ENCODE results near the gene DCAF11. TPM values are rescaled to one million over a fixed set of nuclear protein-coding genes. Genes with fewer than 3 reads are reported as not detected.

DCAF11 gene
- total and polyA plus RNA-seq, 3 donors from 2014 or later, result 67.6 to 77.4 (median 68.0) TPM

- Histone ChIP-seq H3K27ac (no peak overlapping the region), H3K36me3 (ENCODE audit: low read depth, missing control alignments) (no peaks in the 10 kb centered on the region), H3K4me3 (no peak overlapping the region), H3K27me3 (no peaks in the 10 kb centered on the region), H3K9me3 (no peaks in the 10 kb centered on the region), H3K4me1 (no peaks in the 10 kb centered on the region)
- intact Hi-C loops (cut with DNase I; ENCODE audit: low total_unique reads), result no loop called here
- TF ChIP-seq CTCF (IDR thresholded peaks at IDR 0.05), result no peak
- TF ChIP-seq POLR2A (IDR thresholded peaks at IDR 0.05), result no peak
- no peak for DNase-seq
- 91 to 94% methylated on average over 12 of the region's 12 CpGs for WGBS, 2 donors
These were observed 47.2 kb upstream of the DCAF11 start for GRCh38 chr14:24067133-24068082.

GRCh38 chr14:24068711-24069410 lies 45.7 kb upstream of the DCAF11 start:
- WGBS, 2 donors, result 80 to 91% methylated on average over 1 to 10 of the region's 10 CpGs
- H3K9me3 ChIP-seq, result no peaks in the 10 kb centered on the region
- DNase-seq, result no peak

DNA sequence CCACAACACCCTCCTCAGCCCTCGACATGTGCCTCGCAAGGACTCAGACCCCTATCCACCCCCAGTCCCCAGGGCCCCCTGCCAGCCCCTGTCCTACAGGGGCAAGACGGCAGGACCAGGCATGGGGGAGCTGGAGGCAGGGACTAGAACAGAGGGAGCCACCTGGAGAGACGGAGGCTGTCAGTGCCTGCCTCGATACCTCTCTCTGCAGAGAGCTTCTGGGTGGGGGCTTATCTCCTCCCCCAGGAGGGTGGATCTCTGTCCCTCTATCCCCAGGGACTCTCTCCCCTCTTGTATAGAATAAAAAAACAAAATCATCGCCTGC lies 45.2 kb upstream of the DCAF11 start:
- H3K27me3 ChIP-seq, result no peaks in the 10 kb centered on the region
- intact Hi-C loops (cut with DNase I; ENCODE audit: low total_unique reads), result no loop called here
- TF ChIP-seq CTCF (IDR thresholded peaks at IDR 0.05), result no peak
- no peak for TF ChIP-seq POLR2A (IDR thresholded peaks at IDR 0.05)
- H3K4me1 ChIP-seq, result no peaks in the 10 kb centered on the region
- H3K27ac ChIP-seq, result no peak overlapping the region
- no peaks in the 10 kb centered on the region for H3K36me3 ChIP-seq (ENCODE audit: low read depth, missing control alignments)
- no peak for DNase-seq
- H3K9me3 ChIP-seq, result no peaks in the 10 kb centered on the region
- H3K4me3 ChIP-seq, result no peak overlapping the region
- WGBS, 2 donors, result 77 to 87% methylated on average over 5 to 6 of the region's 6 CpGs

More at GRCh38 chr14:24068711-24069410, 45.7 kb upstream of the DCAF11 start:
- no peaks in the 10 kb centered on the region for H3K4me1 ChIP-seq
- H3K36me3 ChIP-seq (ENCODE audit: low read depth, missing control alignments), result no peaks in the 10 kb centered on the region
- no peak overlapping the region for H3K27ac ChIP-seq
- intact Hi-C loops (cut with DNase I; ENCODE audit: low total_unique reads), result no loop called here
- no peaks in the 10 kb centered on the region for H3K27me3 ChIP-seq
- H3K4me3 ChIP-seq, result no peak overlapping the region
- TF ChIP-seq CTCF (IDR thresholded peaks at IDR 0.05) (no peak), POLR2A (IDR thresholded peaks at IDR 0.05) (no peak)

DNA sequence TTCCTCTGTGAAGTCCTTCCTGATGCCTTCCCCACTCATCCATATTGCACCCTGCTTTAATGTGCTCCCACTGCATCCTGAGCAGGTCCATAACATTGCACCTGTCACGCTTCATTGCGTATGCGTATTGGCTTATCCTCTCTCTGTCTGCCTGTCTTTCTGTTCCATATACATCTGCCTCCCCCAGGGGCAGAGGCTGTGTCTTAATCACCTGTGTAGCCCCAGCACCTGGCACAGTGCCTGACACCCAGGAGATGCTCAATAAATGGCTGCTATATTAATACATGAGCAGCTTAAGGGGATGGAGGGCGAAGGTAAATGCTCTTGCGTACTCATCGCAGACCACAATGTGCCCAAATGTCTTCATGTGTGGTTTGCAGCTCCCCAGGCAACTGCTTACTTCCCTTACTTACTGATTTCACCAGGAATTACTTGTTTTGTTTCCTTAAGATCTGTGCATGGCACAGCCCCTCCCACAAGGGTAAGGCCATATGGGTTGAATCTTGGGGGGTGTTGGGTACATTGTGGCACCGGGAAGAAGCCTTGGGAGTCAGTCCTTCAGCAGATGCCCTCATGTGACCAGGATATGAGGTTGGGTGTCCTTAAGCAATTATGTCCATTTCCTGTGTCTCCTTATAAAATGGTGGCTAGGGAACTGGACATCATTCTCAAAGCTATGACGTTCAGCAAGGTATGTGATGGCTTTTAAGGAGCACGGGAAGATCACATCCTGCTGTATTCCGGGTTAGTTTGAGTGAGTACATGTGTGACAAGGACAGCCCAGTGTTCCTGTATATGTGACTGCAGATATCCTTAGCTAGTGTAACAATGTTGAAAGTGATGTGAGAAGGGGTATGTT lies 44.1 kb upstream of the DCAF11 start:
- no peaks in the 10 kb centered on the region for H3K27me3 ChIP-seq
- H3K4me3 ChIP-seq, result no peak overlapping the region
- 82 to 87% methylated on average over 10 of the region's 10 CpGs for WGBS, 2 donors
- no peaks in the 10 kb centered on the region for H3K4me1 ChIP-seq
- TF ChIP-seq POLR2A (IDR thresholded peaks at IDR 0.05) (no peak), CTCF (IDR thresholded peaks at IDR 0.05) (no peak)
- H3K27ac ChIP-seq, result no peak overlapping the region
- DNase-seq, result no peak
- intact Hi-C loops (cut with DNase I; ENCODE audit: low total_unique reads), result no loop called here
- no peaks in the 10 kb centered on the region for H3K9me3 ChIP-seq
- H3K36me3 ChIP-seq (ENCODE audit: low read depth, missing control alignments), result no peaks in the 10 kb centered on the region
